ENCODE data around the gene ARPC3.
"Not testable (repeated sequence)": the region's sequence is repeated elsewhere in the genome, so short reads cannot be mapped to it uniquely, and the experiment has no call there.

The ARPC3 gene

GRCh38 chr12:110465024-110465423 is 14.9 kb upstream of the ARPC3 start:
- H3K4me3 ChIP-seq (ENCODE audit: low read depth, low read length): no peak overlapping the region
- in situ Hi-C loops (cut with HindIII; ENCODE audit: low sequenced_read_pairs): no loop called here
- no peak for DNase-seq (ENCODE audit: low read depth, low spot score)
- TF ChIP-seq CTCF (IDR thresholded peaks at IDR 0.05; ENCODE audit: low read depth, low read length): no peak

GRCh38 chr12:110461189-110461588 is 11.1 kb upstream of the ARPC3 start:
- DNase-seq (ENCODE audit: low read depth, low spot score); in situ Hi-C loops (cut with HindIII; ENCODE audit: low sequenced_read_pairs); H3K4me3 ChIP-seq (ENCODE audit: low read depth, low read length): not testable (repeated sequence)

- H3K4me3 ChIP-seq (ENCODE audit: low read depth, low read length): no peak overlapping the region
- in situ Hi-C loops (cut with HindIII; ENCODE audit: low sequenced_read_pairs): no loop called here
- DNase-seq (ENCODE audit: low read depth, low spot score): no peak
- no peak for TF ChIP-seq CTCF (IDR thresholded peaks at IDR 0.05; ENCODE audit: low read depth, low read length)
These were observed 8.6 kb upstream of the ARPC3 start for GRCh38 chr12:110458756-110459155.

GRCh38 chr12:110453569-110454296 is 3.6 kb upstream of the ARPC3 start:
- no peak overlapping the region for H3K4me3 ChIP-seq (ENCODE audit: low read depth, low read length)
- DNase-seq (ENCODE audit: low read depth, low spot score): no peak
- in situ Hi-C loops (cut with HindIII; ENCODE audit: low sequenced_read_pairs): no loop called here
- TF ChIP-seq CTCF (IDR thresholded peaks at IDR 0.05; ENCODE audit: low read depth, low read length): no peak

- TF ChIP-seq CTCF (IDR thresholded peaks at IDR 0.05; ENCODE audit: low read depth, low read length): no peak
- DNase-seq (ENCODE audit: low read depth, low spot score): no peak
- no peak overlapping the region for H3K4me3 ChIP-seq (ENCODE audit: low read depth, low read length)
- in situ Hi-C loops (cut with HindIII; ENCODE audit: low sequenced_read_pairs): no loop called here
These were observed 1.1 kb upstream of the ARPC3 start for GRCh38 chr12:110451263-110451662.

- no peak for TF ChIP-seq CTCF (IDR thresholded peaks at IDR 0.05; ENCODE audit: low read depth, low read length)
These were observed 5.7 kb downstream of the ARPC3 start for GRCh38 chr12:110444455-110444854.

GRCh38 chr12:110436231-110436630 is 13.9 kb downstream of the ARPC3 start:
- no peak overlapping the region for H3K4me3 ChIP-seq (ENCODE audit: low read depth, low read length)
- no peak for TF ChIP-seq CTCF (IDR thresholded peaks at IDR 0.05; ENCODE audit: low read depth, low read length)
- no peak for DNase-seq (ENCODE audit: low read depth, low spot score)
- in situ Hi-C loops (cut with HindIII; ENCODE audit: low sequenced_read_pairs): no loop called here

More at GRCh38 chr12:110444455-110444854, 5.7 kb downstream of the ARPC3 start:
- in situ Hi-C loops (cut with HindIII; ENCODE audit: low sequenced_read_pairs): no loop called here
- no peak overlapping the region for H3K4me3 ChIP-seq (ENCODE audit: low read depth, low read length)
- DNase-seq (ENCODE audit: low read depth, low spot score): no peak

All from astrocyte of the spinal cord (primary cell).